AG04450 (cell line): ENCODE measurements around the gene EEF1A2. TPM values are rescaled to one million over a fixed set of nuclear protein-coding genes. Genes with fewer than 3 reads are reported as not detected.
A peak's percentile ranks its signal among the peaks of the same experiment; 100 is the strongest.

ENCODE experiments used
- CTCF ChIA-PET: fragments of 300-600, 350-600 bp; formaldehyde crosslinking; extraction: SDS; loops from one replicate; lab custom pipeline; 2022; ENCODE audit warnings: antibody characterized with exemption, inconsistent platforms; lab: Charles Lee
- POLR2A ChIA-PET: fragments of 350-600 bp; formaldehyde crosslinking; extraction: SDS; loops from one replicate; lab custom pipeline; 2021; ENCODE audit warnings: antibody characterized with exemption, inconsistent platforms; lab: Yijun Ruan, JAX
- DNase-seq: peaks from one replicate; pipeline ENCODE4 v3.0.0-alpha.2; 2011; ENCODE audit warnings: low read depth, low spot score
- H3K27ac ChIP-seq: one replicate; pipeline ENCODE4 v1.5.1; 2012; ENCODE audit warnings: low read depth, low read length, control low read depth
- H3K27me3 ChIP-seq: one replicate; pipeline ENCODE4 v1.6.0; 2012; ENCODE audit warnings: low read length; ENCODE audit not compliant: control insufficient read depth, insufficient read depth
- H3K4me3 ChIP-seq: 2 replicates; pipeline ENCODE4 v1.5.1; 2011; ENCODE audit warnings: mild to moderate bottlenecking, low read depth, low read length, control low read depth
- H3K9me3 ChIP-seq: 2 replicates; pipeline ENCODE4 v1.5.1; 2012; ENCODE audit warnings: low read length; ENCODE audit not compliant: control insufficient read depth, insufficient read depth
- polyA plus RNA-seq: library from polyadenylated mRNA; depleted of rRNA; stranded (reverse); fragments of >200 nt; gene quantifications from 2 replicates; pipeline ENCODE4 v1.2.3, GENCODE V29; 2011
- TF ChIP-seq, protein P1 (sequence below): IDR thresholded peaks from 2 replicates; pipeline ENCODE4 v1.5.1; 2011; ENCODE audit warnings: low read depth, low read length, control low read depth, inconsistent platforms

Gene EEF1A2
- polyA plus RNA-seq, 1 experiment: 0.94 TPM

DNA sequence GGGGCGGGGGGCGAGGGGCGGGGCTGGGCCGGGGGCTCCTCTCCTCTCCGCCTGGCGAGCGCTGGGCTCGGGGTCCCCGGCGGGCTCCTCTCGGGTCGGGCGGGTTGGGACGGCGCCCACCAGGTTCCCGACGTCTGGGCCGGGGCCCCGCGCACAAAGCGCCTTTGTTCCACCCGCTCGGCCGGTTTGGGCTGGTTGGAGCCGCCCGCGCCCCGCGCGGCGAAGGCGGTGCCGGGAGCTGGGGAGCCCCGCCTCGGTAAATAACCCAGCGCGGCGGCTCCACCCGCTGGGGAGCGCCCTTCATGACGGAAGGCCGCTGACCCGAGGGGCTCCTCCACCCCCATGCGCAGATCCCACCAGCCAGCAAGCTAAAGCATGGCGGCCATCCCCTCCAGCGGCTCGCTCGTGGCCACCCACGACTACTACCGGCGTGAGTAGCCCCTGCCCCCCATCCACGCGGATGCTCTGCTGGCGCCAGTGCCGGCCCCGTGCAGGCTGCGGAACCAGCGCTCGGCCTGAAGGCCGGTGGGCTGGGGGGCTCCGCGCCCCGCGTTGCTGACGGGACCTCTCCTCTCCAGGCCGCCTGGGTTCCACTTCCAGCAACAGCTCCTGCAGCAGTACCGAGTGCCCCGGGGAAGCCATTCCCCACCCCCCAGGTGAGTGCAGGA lies 22.2 kb upstream of the EEF1A2 start:
- ChIA-PET CTCF (interaction anchor here (0.5 to 1.3 kb wide), 5 partner anchors 16 to 598 kb away, joined by 3 to 5 read pairs (median 3); partner anchors contain the start of gene PTK6), POLR2A (interaction anchor here (0.5 to 2.9 kb wide), 21 partner anchors 8 to 518 kb away, joined by 3 to 18 read pairs (median 4); partner anchors contain the start of genes ARFGAP1, ARFRP1, HELZ2 and PTK6)
- TF ChIP-seq, protein P1, sequence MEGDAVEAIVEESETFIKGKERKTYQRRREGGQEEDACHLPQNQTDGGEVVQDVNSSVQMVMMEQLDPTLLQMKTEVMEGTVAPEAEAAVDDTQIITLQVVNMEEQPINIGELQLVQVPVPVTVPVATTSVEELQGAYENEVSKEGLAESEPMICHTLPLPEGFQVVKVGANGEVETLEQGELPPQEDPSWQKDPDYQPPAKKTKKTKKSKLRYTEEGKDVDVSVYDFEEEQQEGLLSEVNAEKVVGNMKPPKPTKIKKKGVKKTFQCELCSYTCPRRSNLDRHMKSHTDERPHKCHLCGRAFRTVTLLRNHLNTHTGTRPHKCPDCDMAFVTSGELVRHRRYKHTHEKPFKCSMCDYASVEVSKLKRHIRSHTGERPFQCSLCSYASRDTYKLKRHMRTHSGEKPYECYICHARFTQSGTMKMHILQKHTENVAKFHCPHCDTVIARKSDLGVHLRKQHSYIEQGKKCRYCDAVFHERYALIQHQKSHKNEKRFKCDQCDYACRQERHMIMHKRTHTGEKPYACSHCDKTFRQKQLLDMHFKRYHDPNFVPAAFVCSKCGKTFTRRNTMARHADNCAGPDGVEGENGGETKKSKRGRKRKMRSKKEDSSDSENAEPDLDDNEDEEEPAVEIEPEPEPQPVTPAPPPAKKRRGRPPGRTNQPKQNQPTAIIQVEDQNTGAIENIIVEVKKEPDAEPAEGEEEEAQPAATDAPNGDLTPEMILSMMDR: no peak
- Histone ChIP-seq H3K27me3 (no peaks in the 10 kb centered on the region), H3K9me3 (peaks cover 8% of the 10 kb centered on the region), H3K27ac (no peak overlapping the region), H3K4me3 (peak overlapping the region; percentile 88)
- no peak for DNase-seq

DNA sequence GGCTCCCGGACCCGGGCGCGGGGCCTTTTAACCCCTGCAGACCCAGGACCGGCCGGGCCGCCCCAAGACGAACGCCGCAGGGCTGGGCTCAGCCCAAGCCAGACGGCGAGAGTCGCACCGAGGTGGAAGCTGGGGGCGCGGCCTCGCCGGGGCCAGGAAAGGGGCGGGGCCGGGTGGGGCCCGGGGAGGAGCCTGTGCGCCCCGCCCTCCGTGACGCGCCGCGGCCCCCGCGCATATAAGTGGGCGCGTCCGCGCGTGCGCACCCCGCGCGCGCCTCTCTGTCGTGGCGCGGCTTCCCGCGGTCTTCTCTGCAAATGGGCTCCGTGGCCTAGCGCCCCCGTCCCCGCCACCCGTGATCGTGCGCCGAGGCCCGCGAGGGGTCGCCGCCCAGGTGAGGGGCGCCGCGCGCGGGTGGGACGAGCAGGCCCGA lies 21.6 kb upstream of the EEF1A2 start, which contains the start of gene PPDPF:
TSS of gene PPDPF (plus strand) at position 262 of the 430 bp plus-strand sequence. CDS start 544 bp downstream, outside the sequence.
- TF ChIP-seq, protein P1: no peak
- H3K27me3 ChIP-seq: no peaks in the 10 kb centered on the region
- CTCF ChIA-PET: interaction anchor here (1.1 to 1.3 kb wide), 2 partner anchors 24 to 35 kb away, joined by 3 read pairs; no protein-coding TSS in a partner anchor
- H3K4me3 ChIP-seq: peak within 1 kb of the TSS; percentile 88
- DNase-seq: peak; percentile 34
- H3K9me3 ChIP-seq: peaks cover 8% of the 10 kb centered on the region
- POLR2A ChIA-PET: interaction anchor here (0.6 to 2.9 kb wide), 10 partner anchors 10 to 519 kb away, joined by 3 to 18 read pairs (median 6); partner anchors contain the start of genes ARFGAP1, HELZ2, PTK6 and RTEL1
- H3K27ac ChIP-seq: peak within 1 kb of the TSS; percentile 47

DNA sequence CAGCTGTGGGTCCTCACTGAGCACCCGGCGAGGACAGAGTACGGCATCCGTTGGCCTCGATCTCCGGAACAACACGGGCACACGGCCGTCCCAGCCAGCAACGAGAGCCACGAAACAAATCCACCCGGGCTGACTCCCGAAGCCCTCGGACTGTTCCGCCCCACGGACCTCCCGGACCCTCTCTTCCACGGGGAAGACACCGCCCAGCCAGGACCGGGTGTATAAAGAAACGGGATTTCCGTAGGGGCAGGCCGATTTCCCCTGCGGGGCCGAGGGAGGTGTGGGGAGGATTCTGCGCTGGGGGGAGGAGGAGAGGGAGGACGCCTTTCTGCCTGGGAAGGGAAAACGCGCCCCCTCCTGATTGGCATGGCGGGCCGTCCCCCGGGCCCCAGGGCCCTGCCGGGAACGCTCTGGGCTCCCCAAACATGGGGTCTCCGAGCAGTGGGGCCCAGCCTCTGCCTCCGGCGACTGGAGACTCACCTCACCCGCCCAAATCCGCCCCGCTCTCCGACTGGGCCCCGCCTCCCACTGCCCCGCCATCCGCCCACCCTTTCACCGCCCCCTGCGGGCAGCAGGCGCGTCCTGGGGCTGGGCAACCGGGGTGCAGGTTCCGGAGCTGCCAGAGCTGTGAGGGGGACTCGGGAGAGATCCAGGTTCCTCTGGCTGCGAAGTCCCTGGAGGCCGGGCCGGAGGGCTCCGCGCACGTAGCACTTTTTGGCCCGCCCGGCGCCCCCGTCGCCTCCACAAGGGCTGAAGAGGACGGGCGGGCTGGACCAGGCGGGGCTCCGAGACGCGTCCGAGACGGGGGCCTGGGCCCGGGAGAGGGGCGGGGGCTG lies 21.0 kb upstream of the EEF1A2 start:
- CTCF ChIA-PET: interaction anchor here (1.3 kb wide), 1 partner anchor 24 kb away, joined by 3 read pairs; no protein-coding TSS in a partner anchor
- TF ChIP-seq, protein P1: peak; percentile 33
- peaks cover 8% of the 10 kb centered on the region for H3K9me3 ChIP-seq
- H3K27me3 ChIP-seq: no peaks in the 10 kb centered on the region
- no peak for DNase-seq
- peak overlapping the region; percentile 47 for H3K27ac ChIP-seq
- peak overlapping the region; percentile 88 for H3K4me3 ChIP-seq
- POLR2A ChIA-PET: interaction anchor here (0.6 to 2.9 kb wide), 6 partner anchors 11 to 139 kb away, joined by 4 to 18 read pairs (median 8); partner anchors contain the start of genes HELZ2 and RTEL1

DNA sequence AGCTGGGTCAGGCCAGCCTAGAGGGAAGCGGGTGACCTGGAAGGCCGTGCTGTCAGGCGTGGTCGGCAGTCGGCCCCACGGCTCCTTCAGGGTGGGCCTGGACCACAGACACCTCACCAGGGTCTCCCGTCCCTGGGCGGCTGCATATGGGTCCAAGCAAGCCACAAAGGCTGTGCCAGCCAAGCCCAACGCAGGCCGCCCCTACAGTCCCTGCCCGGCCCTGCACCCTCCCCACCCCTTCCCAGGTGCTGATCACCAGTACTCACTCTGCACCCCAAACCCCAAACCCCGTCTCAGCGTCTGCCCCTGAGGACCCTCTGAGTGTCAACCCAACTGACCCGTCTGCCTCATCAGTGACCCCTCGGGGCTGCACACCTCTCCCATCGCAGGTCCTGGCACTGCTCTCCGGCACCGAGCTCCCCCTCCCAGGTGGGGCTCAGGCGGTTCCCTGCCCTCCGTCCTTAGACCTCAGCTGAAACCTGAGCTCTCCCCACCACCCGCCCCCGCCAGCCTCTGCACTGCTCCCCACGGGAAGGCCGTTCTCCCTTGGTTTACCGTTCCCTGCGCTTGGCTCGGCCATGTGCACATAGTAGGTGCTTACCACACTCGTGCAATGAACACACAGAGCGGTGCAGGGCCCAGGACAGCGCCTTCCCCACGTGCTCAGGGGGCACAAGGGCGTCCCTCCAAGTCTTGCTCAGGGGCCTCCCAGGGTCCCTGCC lies 20.2 kb upstream of the EEF1A2 start:
- DNase-seq: no peak
- H3K27me3 ChIP-seq: peaks cover 2% of the 10 kb centered on the region
- TF ChIP-seq, protein P1: no peak
- peak overlapping the region; percentile 88 for H3K4me3 ChIP-seq
- no peak overlapping the region for H3K27ac ChIP-seq
- ChIA-PET POLR2A (interaction anchor here (2.9 kb wide), 1 partner anchor 11 kb away, joined by 18 read pairs; no protein-coding TSS in a partner anchor), CTCF (interaction anchor here (2.0 kb wide), 1 partner anchor 23 kb away, joined by 5 read pairs; no protein-coding TSS in a partner anchor)
- peaks cover 12% of the 10 kb centered on the region for H3K9me3 ChIP-seq
